A673 (cell line): ENCODE results near the gene TTC27.

Experiments
- EZH2 ChIP-seq: fragments of 200-600 bp; sonication (generic); IDR thresholded peaks from 2 replicates; pipeline ENCODE4 v1.6.1; 2017; ENCODE audit warnings: borderline replicate concordance, low read depth, mild to moderate bottlenecking, mixed read lengths, antibody characterized with exemption, low read length; ENCODE audit not compliant: poor library complexity, severe bottlenecking
- TF ChIP-seq, protein P1 (sequence below): fragments of 300-800, 200-600 bp; sonication (generic); conservative IDR thresholded peaks from 2 replicates; pipeline ENCODE4 v1.5.1; 2017; ENCODE audit warnings: low read depth, mild to moderate bottlenecking, antibody characterized with exemption, low read length, moderate library complexity, mixed read lengths

DNA sequence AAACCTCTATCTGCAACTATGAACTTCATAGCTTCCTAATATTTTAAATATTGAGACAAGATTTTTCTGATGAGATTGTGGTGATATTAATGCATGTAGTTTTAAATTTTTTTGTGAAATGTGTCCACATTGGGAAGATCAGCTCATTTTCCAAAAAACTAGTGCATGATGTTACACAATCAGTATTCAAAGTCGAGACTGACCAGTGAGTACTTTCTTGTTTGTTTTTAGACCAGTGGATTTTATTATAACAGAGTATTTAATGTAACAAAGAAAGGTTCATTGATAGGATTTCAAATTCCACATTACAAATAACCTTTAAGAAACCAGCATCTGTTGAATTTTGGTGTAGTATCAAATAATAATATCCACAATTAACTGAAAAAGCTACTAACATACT lies 99.3 kb downstream of the TTC27 start:
- TF ChIP-seq, protein P1, sequence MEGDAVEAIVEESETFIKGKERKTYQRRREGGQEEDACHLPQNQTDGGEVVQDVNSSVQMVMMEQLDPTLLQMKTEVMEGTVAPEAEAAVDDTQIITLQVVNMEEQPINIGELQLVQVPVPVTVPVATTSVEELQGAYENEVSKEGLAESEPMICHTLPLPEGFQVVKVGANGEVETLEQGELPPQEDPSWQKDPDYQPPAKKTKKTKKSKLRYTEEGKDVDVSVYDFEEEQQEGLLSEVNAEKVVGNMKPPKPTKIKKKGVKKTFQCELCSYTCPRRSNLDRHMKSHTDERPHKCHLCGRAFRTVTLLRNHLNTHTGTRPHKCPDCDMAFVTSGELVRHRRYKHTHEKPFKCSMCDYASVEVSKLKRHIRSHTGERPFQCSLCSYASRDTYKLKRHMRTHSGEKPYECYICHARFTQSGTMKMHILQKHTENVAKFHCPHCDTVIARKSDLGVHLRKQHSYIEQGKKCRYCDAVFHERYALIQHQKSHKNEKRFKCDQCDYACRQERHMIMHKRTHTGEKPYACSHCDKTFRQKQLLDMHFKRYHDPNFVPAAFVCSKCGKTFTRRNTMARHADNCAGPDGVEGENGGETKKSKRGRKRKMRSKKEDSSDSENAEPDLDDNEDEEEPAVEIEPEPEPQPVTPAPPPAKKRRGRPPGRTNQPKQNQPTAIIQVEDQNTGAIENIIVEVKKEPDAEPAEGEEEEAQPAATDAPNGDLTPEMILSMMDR = no peak
- TF ChIP-seq EZH2 = no peak
